K562 (cell line): ENCODE results near the gene EFEMP2. TPM values are rescaled to one million over a fixed set of nuclear protein-coding genes. Genes with fewer than 3 reads are reported as not detected.

ENCODE experiments used
- CBFB ChIP-seq: sonication (generic); formaldehyde crosslinking; IDR thresholded peaks from 2 replicates; pipeline ENCODE4 v1.4.0; 2020; ENCODE audit warnings: mild to moderate bottlenecking, missing genetic modification reagents
- ETV1 ChIP-seq: fragments of 450-650 bp; conservative IDR thresholded peaks from 2 replicates; pipeline ENCODE4 v1.6.1; 2016; ENCODE audit warnings: missing genetic modification characterization, control low read depth, low read depth, missing compliant biosample characterization
- FOXJ2 ChIP-seq: fragments of 200-800 bp; sonication (Bioruptor generic); IDR thresholded peaks from 2 replicates; pipeline ENCODE4 v1.6.1; 2016; ENCODE audit warnings: missing genetic modification characterization, missing compliant biosample characterization
- FOXJ3 ChIP-seq: sonication (generic); formaldehyde crosslinking; IDR thresholded peaks from 2 replicates; pipeline ENCODE4 v1.4.0; 2020; ENCODE audit warnings: mild to moderate bottlenecking, missing genetic modification reagents
- FOXP1 ChIP-seq: sonication (generic); formaldehyde crosslinking; IDR thresholded peaks from 2 replicates; pipeline ENCODE4 v1.8.0; 2022; ENCODE audit warnings: mild to moderate bottlenecking, missing genetic modification reagents
- HNRNPH1 ChIP-seq: fragments of 200-400 bp; formaldehyde crosslinking; optimal IDR thresholded peaks from 2 replicates; pipeline ENCODE3; 2017; ENCODE audit warnings: low read depth, mild to moderate bottlenecking, low read length, moderate library complexity
- HNRNPL ChIP-seq: fragments of 200-400 bp; formaldehyde crosslinking; IDR thresholded peaks from 2 replicates; pipeline ENCODE4 v1.6.1; 2017; ENCODE audit warnings: low read depth, mild to moderate bottlenecking, low read length
- MAZ ChIP-seq, 2 experiments: fragments of 450-650 bp in 1 of 2; sonication (generic) in 1 of 2; formaldehyde crosslinking; IDR thresholded peaks in 1 of 2; conservative IDR thresholded peaks in 1 of 2; 2 replicates each; pipeline versions ENCODE4 v1.4.0 to v1.5.0; 2020; ENCODE audit warnings: mild to moderate bottlenecking in 1 of 2, missing genetic modification reagents in 1 of 2
- NCOA1 ChIP-seq: fragments of 450-650 bp; IDR thresholded peaks from 2 replicates; pipeline ENCODE4 v1.6.1; 2016; ENCODE audit warnings: low read depth
- POLR3G ChIP-seq: IDR thresholded peaks from 2 replicates; pipeline ENCODE4 v1.6.1; 2011; ENCODE audit not compliant: insufficient read length, insufficient replicate concordance; ENCODE audit errors: extremely low read depth
- PTBP1 ChIP-seq: fragments of 200-400 bp; formaldehyde crosslinking; IDR thresholded peaks from 2 replicates; pipeline ENCODE4 v1.6.1; 2017; ENCODE audit warnings: low read depth, low read length
- SIN3A ChIP-seq, 2 experiments: fragments of 150-350 bp in 1 of 2; IDR thresholded peaks; 2 replicates each; pipeline ENCODE4 v1.6.1; 2011 to 2016; ENCODE audit warnings: borderline replicate concordance in 2 of 2, low read depth in 2 of 2, low read length in 2 of 2, mild to moderate bottlenecking in 2 of 2, moderate library complexity in 2 of 2; ENCODE audit not compliant: control insufficient read depth in 1 of 2
- SMAD1 ChIP-seq: fragments of 150-350 bp; IDR thresholded peaks from 2 replicates; pipeline ENCODE4 v1.6.1; 2014; ENCODE audit warnings: low read length, low read depth; ENCODE audit not compliant: partially characterized antibody
- SMC3 ChIP-seq: conservative IDR thresholded peaks from 2 replicates; pipeline ENCODE4 v1.6.1; 2011; ENCODE audit warnings: low read depth, low read length, improper control_type of control experiment; ENCODE audit not compliant: insufficient read depth
- ZBTB17 ChIP-seq: fragments of 450-650 bp; formaldehyde crosslinking; IDR thresholded peaks from 2 replicates; pipeline ENCODE4 v1.4.0; 2020; ENCODE audit warnings: mild to moderate bottlenecking
- ZFX ChIP-seq: sonication (generic); formaldehyde crosslinking; IDR thresholded peaks from 2 replicates; pipeline ENCODE4 v1.8.0; 2022; ENCODE audit warnings: mild to moderate bottlenecking, missing genetic modification reagents, moderate library complexity
- polyA plus RNA-seq, 8 experiments: library from polyadenylated mRNA; depleted of rRNA in 4 of 8; stranded (reverse) in 5 of 8; unstranded in 3 of 8; fragments of >200 nt; fragmentation: Nextera tagmentation in 2 of 8; fragmentation: Illumina TruSeq in 1 of 8; extraction: Ambion mirVana in 2 of 8; extraction: Trizol in 1 of 8; gene quantifications; 2 replicates each; pipeline versions ENCODE4 v1.2.1 to v1.2.3, GENCODE V29; 2011 to 2014; ENCODE audit warnings: inconsistent platforms in 1 of 8, missing spikeins in 1 of 8
- total RNA-seq, 7 experiments: library from RNA; depleted of rRNA in 6 of 7; stranded (reverse); fragments of >200 nt in 6 of 7; fragmentation: Illumina TruSeq in 2 of 7; extraction: Trizol in 2 of 7; gene quantifications; 2 replicates each; pipeline versions ENCODE4 v1.2.1 to v1.2.3, GENCODE V29; 2011 to 2021; ENCODE audit warnings: low replicate concordance in 1 of 7
- TF ChIP-seq, protein P1 (sequence below): sonication (generic); formaldehyde crosslinking; IDR thresholded peaks from 2 replicates; pipeline ENCODE4 v1.8.0; 2022; ENCODE audit warnings: mild to moderate bottlenecking, missing genetic modification reagents
- TF ChIP-seq, protein P2 (sequence below): fragments of 250-450 bp; sonication (Bioruptor Pico); IDR thresholded peaks from 2 replicates; pipeline ENCODE4 v1.8.0; 2022; ENCODE audit warnings: moderate library complexity, mild to moderate bottlenecking, inconsistent platforms
- TF ChIP-seq, protein P3 (sequence below): fragments of 250-450 bp; sonication (Bioruptor Pico); IDR thresholded peaks from 2 replicates; pipeline ENCODE4 v1.4.0; 2020; ENCODE audit warnings: mild to moderate bottlenecking
- TF ChIP-seq, protein P4 (sequence below): fragments of 250-450 bp; sonication (Bioruptor Pico); IDR thresholded peaks from 2 replicates; pipeline ENCODE4 v1.8.0; 2021; ENCODE audit warnings: borderline replicate concordance, mild to moderate bottlenecking, moderate library complexity; ENCODE audit not compliant: poor library complexity, severe bottlenecking

The EFEMP2 gene
- total and polyA plus RNA-seq, 9 of the 15 experiments (the other 6 are each of a cell fraction or from before 2014, with no cell fraction given): 0.07 to 2.9 (median 0.69) TPM; not detected in 1

DNA sequence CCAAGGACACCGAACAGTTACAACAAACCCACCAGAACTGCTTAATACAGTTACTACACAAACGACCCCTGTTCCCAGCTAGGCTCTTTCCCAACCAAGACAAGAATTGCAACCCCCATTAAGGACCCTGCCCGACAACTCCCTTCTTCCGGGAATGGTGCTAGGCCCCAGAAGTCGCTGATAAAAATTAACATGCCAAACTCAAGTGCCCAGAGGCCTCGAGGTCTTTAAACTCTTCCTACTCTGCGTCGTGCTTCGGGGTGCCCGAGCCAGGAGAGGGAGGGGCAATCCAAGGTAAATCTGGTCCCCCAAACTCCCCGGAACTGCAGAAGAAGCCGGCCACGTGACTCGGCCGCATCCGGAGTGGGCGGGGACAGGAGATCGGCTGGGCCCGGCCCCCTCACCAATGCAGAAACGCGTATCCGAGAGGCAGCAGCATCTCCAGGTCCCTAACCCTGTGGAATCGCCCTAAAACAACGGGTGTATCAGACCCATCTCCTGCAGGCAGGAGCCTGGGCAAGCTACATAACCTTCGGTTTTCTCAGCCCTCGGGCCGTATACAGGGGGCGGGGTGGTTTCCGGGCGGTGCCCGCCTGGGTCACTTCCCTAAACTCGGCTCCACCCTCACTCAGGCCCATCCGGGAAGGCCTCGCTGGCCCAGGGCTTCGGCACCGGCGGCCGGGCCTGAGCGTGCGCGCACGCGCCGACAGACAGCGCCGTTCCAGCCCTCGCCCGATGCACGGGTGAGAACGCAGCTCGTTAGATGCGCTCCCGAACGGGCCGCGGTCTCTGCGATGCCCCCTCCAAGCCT, 15.7 kb downstream of the EFEMP2 start (continued):
- TF ChIP-seq, protein P1, sequence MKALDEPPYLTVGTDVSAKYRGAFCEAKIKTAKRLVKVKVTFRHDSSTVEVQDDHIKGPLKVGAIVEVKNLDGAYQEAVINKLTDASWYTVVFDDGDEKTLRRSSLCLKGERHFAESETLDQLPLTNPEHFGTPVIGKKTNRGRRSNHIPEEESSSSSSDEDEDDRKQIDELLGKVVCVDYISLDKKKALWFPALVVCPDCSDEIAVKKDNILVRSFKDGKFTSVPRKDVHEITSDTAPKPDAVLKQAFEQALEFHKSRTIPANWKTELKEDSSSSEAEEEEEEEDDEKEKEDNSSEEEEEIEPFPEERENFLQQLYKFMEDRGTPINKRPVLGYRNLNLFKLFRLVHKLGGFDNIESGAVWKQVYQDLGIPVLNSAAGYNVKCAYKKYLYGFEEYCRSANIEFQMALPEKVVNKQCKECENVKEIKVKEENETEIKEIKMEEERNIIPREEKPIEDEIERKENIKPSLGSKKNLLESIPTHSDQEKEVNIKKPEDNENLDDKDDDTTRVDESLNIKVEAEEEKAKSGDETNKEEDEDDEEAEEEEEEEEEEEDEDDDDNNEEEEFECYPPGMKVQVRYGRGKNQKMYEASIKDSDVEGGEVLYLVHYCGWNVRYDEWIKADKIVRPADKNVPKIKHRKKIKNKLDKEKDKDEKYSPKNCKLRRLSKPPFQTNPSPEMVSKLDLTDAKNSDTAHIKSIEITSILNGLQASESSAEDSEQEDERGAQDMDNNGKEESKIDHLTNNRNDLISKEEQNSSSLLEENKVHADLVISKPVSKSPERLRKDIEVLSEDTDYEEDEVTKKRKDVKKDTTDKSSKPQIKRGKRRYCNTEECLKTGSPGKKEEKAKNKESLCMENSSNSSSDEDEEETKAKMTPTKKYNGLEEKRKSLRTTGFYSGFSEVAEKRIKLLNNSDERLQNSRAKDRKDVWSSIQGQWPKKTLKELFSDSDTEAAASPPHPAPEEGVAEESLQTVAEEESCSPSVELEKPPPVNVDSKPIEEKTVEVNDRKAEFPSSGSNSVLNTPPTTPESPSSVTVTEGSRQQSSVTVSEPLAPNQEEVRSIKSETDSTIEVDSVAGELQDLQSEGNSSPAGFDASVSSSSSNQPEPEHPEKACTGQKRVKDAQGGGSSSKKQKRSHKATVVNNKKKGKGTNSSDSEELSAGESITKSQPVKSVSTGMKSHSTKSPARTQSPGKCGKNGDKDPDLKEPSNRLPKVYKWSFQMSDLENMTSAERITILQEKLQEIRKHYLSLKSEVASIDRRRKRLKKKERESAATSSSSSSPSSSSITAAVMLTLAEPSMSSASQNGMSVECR (CRISPR knock-in tag): peak; percentile 65
- TF ChIP-seq SIN3A (IDR thresholded peaks at IDR 0.05; ENCODE audit: borderline replicate concordance in 2 of 2, control insufficient read depth in 1 of 2, low read depth in 2 of 2, low read length in 2 of 2): peak; percentile 87 to 95; a peak in 3 of 4 replicates
- no peak for TF ChIP-seq NCOA1
- no peak for TF ChIP-seq POLR3G
- TF ChIP-seq, protein P2, sequence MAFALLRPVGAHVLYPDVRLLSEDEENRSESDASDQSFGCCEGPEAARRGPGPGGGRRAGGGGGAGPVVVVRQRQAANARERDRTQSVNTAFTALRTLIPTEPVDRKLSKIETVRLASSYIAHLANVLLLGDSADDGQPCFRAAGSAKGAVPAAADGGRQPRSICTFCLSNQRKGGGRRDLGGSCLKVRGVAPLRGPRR (CRISPR knock-in tag): no peak
- TF ChIP-seq PTBP1: 0 out of 2 replicates have a peak, but pooled peaks have one; percentile 5
- TF ChIP-seq, protein P3, sequence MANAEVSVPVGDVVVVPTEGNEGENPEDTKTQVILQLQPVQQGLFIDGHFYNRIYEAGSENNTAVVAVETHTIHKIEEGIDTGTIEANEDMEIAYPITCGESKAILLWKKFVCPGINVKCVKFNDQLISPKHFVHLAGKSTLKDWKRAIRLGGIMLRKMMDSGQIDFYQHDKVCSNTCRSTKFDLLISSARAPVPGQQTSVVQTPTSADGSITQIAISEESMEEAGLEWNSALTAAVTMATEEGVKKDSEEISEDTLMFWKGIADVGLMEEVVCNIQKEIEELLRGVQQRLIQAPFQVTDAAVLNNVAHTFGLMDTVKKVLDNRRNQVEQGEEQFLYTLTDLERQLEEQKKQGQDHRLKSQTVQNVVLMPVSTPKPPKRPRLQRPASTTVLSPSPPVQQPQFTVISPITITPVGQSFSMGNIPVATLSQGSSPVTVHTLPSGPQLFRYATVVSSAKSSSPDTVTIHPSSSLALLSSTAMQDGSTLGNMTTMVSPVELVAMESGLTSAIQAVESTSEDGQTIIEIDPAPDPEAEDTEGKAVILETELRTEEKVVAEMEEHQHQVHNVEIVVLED (CRISPR knock-in tag): 0 out of 2 replicates have a peak, but pooled peaks have one; percentile 10
- TF ChIP-seq SMAD1: peak; percentile 15
- TF ChIP-seq, protein P4, sequence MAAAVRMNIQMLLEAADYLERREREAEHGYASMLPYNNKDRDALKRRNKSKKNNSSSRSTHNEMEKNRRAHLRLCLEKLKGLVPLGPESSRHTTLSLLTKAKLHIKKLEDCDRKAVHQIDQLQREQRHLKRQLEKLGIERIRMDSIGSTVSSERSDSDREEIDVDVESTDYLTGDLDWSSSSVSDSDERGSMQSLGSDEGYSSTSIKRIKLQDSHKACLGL (CRISPR knock-in tag): peak; percentile 41
- 0 out of 2 replicates have a peak, but pooled peaks have one; percentile 14 for TF ChIP-seq ZBTB17
- no peak for TF ChIP-seq SMC3
- TF ChIP-seq CBFB (CRISPR knock-in tag): no peak
- no peak for TF ChIP-seq FOXJ3
- TF ChIP-seq HNRNPH1: no peak
- TF ChIP-seq FOXJ2: no peak
- TF ChIP-seq FOXP1 (CRISPR knock-in tag): peak; percentile 38; the same call in 1 of the 2 replicates
- TF ChIP-seq ETV1 (tag): peak; percentile 93
- TF ChIP-seq ZFX (CRISPR knock-in tag): peak; percentile 89
- TF ChIP-seq HNRNPL: peak; percentile 83
- peak; percentile 41 to 90 for TF ChIP-seq MAZ (CRISPR knock-in tag; conservative IDR thresholded peaks at IDR 0.05 in 1 of 2, IDR thresholded peaks at IDR 0.05 in 1 of 2)
